Activated naive CD4-positive, alpha-beta T cell treated with anti-CD3 and anti-CD28 coated beads, Interleukin-2, amount 50 U/mL, for 24 hours (primary cell): ENCODE results near the gene GIPC3.
A peak's percentile ranks its signal among the peaks of the same experiment; 100 is the strongest.
"Not testable (repeated sequence)": the region's sequence is repeated elsewhere in the genome, so short reads cannot be mapped to it uniquely, and the experiment has no call there.

Source experiments
- H3K27ac Mint-ChIP-seq: one replicate; pipeline ENCODE4 v1.8.0; 2021; ENCODE audit warnings: mild to moderate bottlenecking, mixed read lengths
- H3K27me3 Mint-ChIP-seq: one replicate; pipeline ENCODE4 v1.8.0; 2021; ENCODE audit warnings: mixed read lengths
- H3K36me3 Mint-ChIP-seq: one replicate; pipeline ENCODE4 v1.8.0; 2021; ENCODE audit warnings: mixed read lengths
- H3K4me1 Mint-ChIP-seq: one replicate; pipeline ENCODE4 v1.8.0; 2021; ENCODE audit warnings: mixed read lengths
- H3K4me3 Mint-ChIP-seq: one replicate; pipeline ENCODE4 v1.8.0; 2021; ENCODE audit warnings: mild to moderate bottlenecking, mixed read lengths
- H3K9me3 Mint-ChIP-seq: one replicate; pipeline ENCODE4 v1.8.0; 2021; ENCODE audit warnings: mixed read lengths

Gene GIPC3

GRCh38 chr19:3584036-3584802 lies 1.1 kb upstream of the GIPC3 start:
- H3K36me3 Mint-ChIP-seq, H3K27me3 Mint-ChIP-seq, H3K4me1 Mint-ChIP-seq, H3K27ac Mint-ChIP-seq, H3K9me3 Mint-ChIP-seq: not testable (repeated sequence)
- peak overlapping the region; percentile 7 for H3K4me3 Mint-ChIP-seq

GRCh38 chr19:3586127-3586626 lies 899 bp downstream of the GIPC3 start:
- no peaks in the 10 kb centered on the region for H3K4me1 Mint-ChIP-seq
- no peaks in the 10 kb centered on the region for H3K36me3 Mint-ChIP-seq
- peak overlapping the region; percentile 55 for H3K4me3 Mint-ChIP-seq
- H3K27ac Mint-ChIP-seq, result no peak overlapping the region
- H3K27me3 Mint-ChIP-seq, result no peaks in the 10 kb centered on the region
- no peaks in the 10 kb centered on the region for H3K9me3 Mint-ChIP-seq

GRCh38 chr19:3586707-3587346 lies 1.5 kb downstream of the GIPC3 start:
- no peaks in the 10 kb centered on the region for H3K36me3 Mint-ChIP-seq
- H3K4me1 Mint-ChIP-seq, result no peaks in the 10 kb centered on the region
- no peaks in the 10 kb centered on the region for H3K27me3 Mint-ChIP-seq
- no peak overlapping the region for H3K27ac Mint-ChIP-seq
- no peaks in the 10 kb centered on the region for H3K9me3 Mint-ChIP-seq
- H3K4me3 Mint-ChIP-seq, result peak overlapping the region; percentile 11

- no peaks in the 10 kb centered on the region for H3K9me3 Mint-ChIP-seq
- H3K4me3 Mint-ChIP-seq, result no peak overlapping the region
- H3K27me3 Mint-ChIP-seq, result no peaks in the 10 kb centered on the region
- no peaks in the 10 kb centered on the region for H3K4me1 Mint-ChIP-seq
- H3K27ac Mint-ChIP-seq, result no peak overlapping the region
- H3K36me3 Mint-ChIP-seq, result no peaks in the 10 kb centered on the region
These were observed 4.2 kb downstream of the GIPC3 start for GRCh38 chr19:3589439-3589838.

- Mint-ChIP-seq H3K27ac (no peak overlapping the region), H3K4me1 (no peaks in the 10 kb centered on the region), H3K27me3 (no peaks in the 10 kb centered on the region), H3K9me3 (no peaks in the 10 kb centered on the region), H3K36me3 (no peaks in the 10 kb centered on the region), H3K4me3 (no peak overlapping the region)
These were observed 4.7 kb downstream of the GIPC3 start for GRCh38 chr19:3589949-3590348.

GRCh38 chr19:3590991-3591659 lies 5.8 kb downstream of the GIPC3 start:
- Mint-ChIP-seq H3K27ac (no peak overlapping the region), H3K36me3 (no peaks in the 10 kb centered on the region)

GRCh38 chr19:3591876-3592613 lies 6.8 kb downstream of the GIPC3 start:
- no peaks in the 10 kb centered on the region for H3K4me1 Mint-ChIP-seq
- H3K27me3 Mint-ChIP-seq, result no peaks in the 10 kb centered on the region
- no peaks in the 10 kb centered on the region for H3K36me3 Mint-ChIP-seq
- H3K4me3 Mint-ChIP-seq, result no peak overlapping the region
- no peaks in the 10 kb centered on the region for H3K9me3 Mint-ChIP-seq
- no peak overlapping the region for H3K27ac Mint-ChIP-seq

More at GRCh38 chr19:3590991-3591659, 5.8 kb downstream of the GIPC3 start:
- Mint-ChIP-seq H3K4me3 (no peak overlapping the region), H3K27me3 (no peaks in the 10 kb centered on the region), H3K9me3 (no peaks in the 10 kb centered on the region), H3K4me1 (no peaks in the 10 kb centered on the region)

- Mint-ChIP-seq H3K9me3 (no peaks in the 10 kb centered on the region), H3K27ac (no peak overlapping the region), H3K4me3 (no peak overlapping the region), H3K4me1 (no peaks in the 10 kb centered on the region), H3K27me3 (no peaks in the 10 kb centered on the region), H3K36me3 (no peaks in the 10 kb centered on the region)
These were observed 7.9 kb downstream of the GIPC3 start for GRCh38 chr19:3593156-3593555.

GRCh38 chr19:3595521-3596061 lies 10.3 kb downstream of the GIPC3 start:
- Mint-ChIP-seq H3K9me3 (no peaks in the 10 kb centered on the region), H3K36me3 (no peaks in the 10 kb centered on the region), H3K27me3 (no peaks in the 10 kb centered on the region), H3K27ac (no peak overlapping the region), H3K4me3 (no peak overlapping the region), H3K4me1 (no peaks in the 10 kb centered on the region)

GRCh38 chr19:3599776-3600187 lies 14.5 kb downstream of the GIPC3 start:
- Mint-ChIP-seq H3K27me3 (no peaks in the 10 kb centered on the region), H3K36me3 (no peaks in the 10 kb centered on the region), H3K27ac (no peak overlapping the region), H3K9me3 (no peaks in the 10 kb centered on the region), H3K4me3 (no peak overlapping the region), H3K4me1 (no peaks in the 10 kb centered on the region)

- Mint-ChIP-seq H3K27ac (no peak overlapping the region), H3K36me3 (no peaks in the 10 kb centered on the region), H3K9me3 (no peaks in the 10 kb centered on the region), H3K4me1 (no peaks in the 10 kb centered on the region), H3K4me3 (no peak overlapping the region), H3K27me3 (no peaks in the 10 kb centered on the region)
These were observed 15.7 kb downstream of the GIPC3 start for GRCh38 chr19:3601021-3601420.

GRCh38 chr19:3603121-3603811 lies 18.0 kb downstream of the GIPC3 start:
- Mint-ChIP-seq H3K4me1 (peaks cover 6% of the 10 kb centered on the region), H3K36me3 (no peaks in the 10 kb centered on the region), H3K27ac (no peak overlapping the region), H3K4me3 (no peak overlapping the region), H3K9me3 (no peaks in the 10 kb centered on the region), H3K27me3 (no peaks in the 10 kb centered on the region)

GRCh38 chr19:3604227-3604986 lies 19.1 kb downstream of the GIPC3 start:
- H3K36me3 Mint-ChIP-seq, result no peaks in the 10 kb centered on the region
- H3K27me3 Mint-ChIP-seq, result no peaks in the 10 kb centered on the region
- H3K4me1 Mint-ChIP-seq, result peaks cover 8% of the 10 kb centered on the region
- no peak overlapping the region for H3K4me3 Mint-ChIP-seq
- H3K9me3 Mint-ChIP-seq, result no peaks in the 10 kb centered on the region
- no peak overlapping the region for H3K27ac Mint-ChIP-seq

- Mint-ChIP-seq H3K27ac (no peak overlapping the region), H3K4me1 (peaks cover 8% of the 10 kb centered on the region), H3K4me3 (no peak overlapping the region), H3K27me3 (no peaks in the 10 kb centered on the region), H3K9me3 (no peaks in the 10 kb centered on the region), H3K36me3 (no peaks in the 10 kb centered on the region)
These were observed 19.7 kb downstream of the GIPC3 start for GRCh38 chr19:3604987-3605343.
